ENCODE data around the gene ETV7.

Gene ETV7

GRCh38 chr6:36319436-36319762, 68.1 kb downstream of the ETV7 start:
- no peak for DNase-seq (ENCODE audit: insufficient read length, low spot score)
- no peak for TF ChIP-seq CTCF (IDR thresholded peaks at IDR 0.05; ENCODE audit: insufficient read depth, missing control alignments)
- FAIRE-seq: no peak

DNA sequence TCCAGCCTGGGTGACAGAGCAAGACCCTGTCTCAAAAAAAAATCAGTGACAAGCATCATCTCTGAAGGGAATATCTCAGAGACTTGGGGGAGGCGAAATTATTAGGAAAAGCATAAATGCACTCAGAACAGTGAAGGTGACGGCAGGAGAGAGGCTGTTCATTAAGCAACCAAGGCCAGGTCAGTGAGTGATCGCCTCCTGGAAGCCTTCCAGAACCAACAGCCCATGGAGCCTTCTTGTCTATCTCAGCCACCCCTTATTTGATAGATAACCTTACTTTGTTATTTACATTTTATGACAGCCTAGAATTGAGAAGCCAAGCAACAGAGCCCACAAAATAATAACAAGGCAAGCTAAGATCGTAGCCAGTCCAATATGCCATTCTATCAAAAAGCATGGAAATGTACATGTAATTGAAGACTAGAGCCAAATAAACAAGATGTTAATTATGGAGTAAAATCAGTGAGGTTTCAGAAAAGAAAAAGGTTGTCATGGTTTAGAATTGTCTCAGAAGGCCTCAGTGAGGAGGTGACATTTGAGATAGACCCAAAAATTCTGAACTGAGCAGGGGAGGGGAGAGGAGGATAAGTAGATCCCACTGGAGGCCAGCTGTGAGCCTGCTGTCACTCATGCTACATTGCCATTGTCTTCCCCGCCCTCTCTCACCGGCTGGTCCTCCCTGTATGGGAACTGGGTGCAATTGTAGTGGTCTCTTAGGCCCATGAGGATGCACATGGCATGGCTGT, 68.6 kb downstream of the ETV7 start:
- DNase-seq (ENCODE audit: insufficient read length, low spot score) (no peak), FAIRE-seq (no peak)
- no peak for TF ChIP-seq CTCF (IDR thresholded peaks at IDR 0.05; ENCODE audit: insufficient read depth, missing control alignments)

GRCh38 chr6:36317623-36318022, 69.8 kb downstream of the ETV7 start:
- DNase-seq (ENCODE audit: insufficient read length, low spot score): no peak
- no peak for FAIRE-seq
- TF ChIP-seq CTCF (IDR thresholded peaks at IDR 0.05; ENCODE audit: insufficient read depth, missing control alignments): no peak
